Karpas-422 (cell line): ENCODE measurements around the gene SERPINE2. TPM values are rescaled to one million over a fixed set of nuclear protein-coding genes. Genes with fewer than 3 reads are reported as not detected.
"Not testable (repeated sequence)": the region's sequence is repeated elsewhere in the genome, so short reads cannot be mapped to it uniquely, and the experiment has no call there.

ENCODE experiments used
- DNase-seq: peaks from one replicate; pipeline ENCODE4 v3.0.0-alpha.2; 2015
- H2AFZ ChIP-seq: fragments of 200-600 bp; sonication (generic); 2 replicates; pipeline ENCODE4 v1.6.1; 2014; ENCODE audit warnings: antibody characterized with exemption, low read length, mixed read lengths
- H3K27ac ChIP-seq: fragments of 200-600 bp; sonication (generic); 2 replicates; pipeline ENCODE4 v1.5.1; 2014; ENCODE audit warnings: mild to moderate bottlenecking, low read length, moderate library complexity
- H3K27me3 ChIP-seq: fragments of 200-600 bp; sonication (generic); 2 replicates; pipeline ENCODE4 v1.6.1; 2014; ENCODE audit warnings: low read length, mixed read lengths
- H3K36me3 ChIP-seq: fragments of 200-600 bp; sonication (generic); 2 replicates; pipeline ENCODE4 v1.6.1; 2014; ENCODE audit warnings: low read length, mixed read lengths; ENCODE audit not compliant: insufficient read depth
- H3K4me1 ChIP-seq: fragments of 200-600 bp; sonication (generic); 2 replicates; pipeline ENCODE4 v1.6.1; 2014; ENCODE audit warnings: mild to moderate bottlenecking, low read length, mixed read lengths
- H3K4me2 ChIP-seq: fragments of 200-600 bp; sonication (generic); 2 replicates; pipeline ENCODE4 v1.6.1; 2014; ENCODE audit warnings: low read length, low read depth, mild to moderate bottlenecking; ENCODE audit not compliant: poor library complexity, severe bottlenecking
- H3K4me3 ChIP-seq: fragments of 200-600 bp; sonication (generic); 2 replicates; pipeline ENCODE4 v1.5.1; 2014; ENCODE audit warnings: mild to moderate bottlenecking, antibody characterized with exemption, low read length, mixed read lengths
- H3K79me2 ChIP-seq: fragments of 200-600 bp; sonication (generic); 2 replicates; pipeline ENCODE4 v1.6.1; 2014; ENCODE audit warnings: mild to moderate bottlenecking, low read length, mixed read lengths
- H3K9ac ChIP-seq: fragments of 200-600 bp; sonication (generic); 2 replicates; pipeline ENCODE4 v1.6.0; 2014; ENCODE audit warnings: low read length
- H3K9me2 ChIP-seq: fragments of 200-600 bp; sonication (generic), shearing (Covaris generic); replicated peaks from 2 replicates; pipeline ENCODE4 v1.6.0; 2014; ENCODE audit warnings: mild to moderate bottlenecking, low read length, moderate library complexity; ENCODE audit not compliant: insufficient read depth
- H3K9me3 ChIP-seq: fragments of 300-700, 200-600 bp; sonication (generic); 2 replicates; pipeline ENCODE4 v1.6.1; 2014; ENCODE audit warnings: low read length, mixed read lengths
- H4K20me1 ChIP-seq: fragments of 200-600 bp; sonication (generic); 2 replicates; pipeline ENCODE4 v1.6.1; 2014; ENCODE audit warnings: mild to moderate bottlenecking, antibody characterized with exemption, low read length, low read depth; ENCODE audit not compliant: insufficient read depth
- total RNA-seq: library from RNA; depleted of rRNA; stranded (reverse); fragments of >200 nt; shearing (Covaris generic); gene quantifications from 2 replicates; pipeline ENCODE4 v1.2.3, GENCODE V29; 2014; ENCODE audit warnings: low replicate concordance

Gene SERPINE2
- total RNA-seq, 1 experiment from 2014 or later: 14.5 TPM

DNA sequence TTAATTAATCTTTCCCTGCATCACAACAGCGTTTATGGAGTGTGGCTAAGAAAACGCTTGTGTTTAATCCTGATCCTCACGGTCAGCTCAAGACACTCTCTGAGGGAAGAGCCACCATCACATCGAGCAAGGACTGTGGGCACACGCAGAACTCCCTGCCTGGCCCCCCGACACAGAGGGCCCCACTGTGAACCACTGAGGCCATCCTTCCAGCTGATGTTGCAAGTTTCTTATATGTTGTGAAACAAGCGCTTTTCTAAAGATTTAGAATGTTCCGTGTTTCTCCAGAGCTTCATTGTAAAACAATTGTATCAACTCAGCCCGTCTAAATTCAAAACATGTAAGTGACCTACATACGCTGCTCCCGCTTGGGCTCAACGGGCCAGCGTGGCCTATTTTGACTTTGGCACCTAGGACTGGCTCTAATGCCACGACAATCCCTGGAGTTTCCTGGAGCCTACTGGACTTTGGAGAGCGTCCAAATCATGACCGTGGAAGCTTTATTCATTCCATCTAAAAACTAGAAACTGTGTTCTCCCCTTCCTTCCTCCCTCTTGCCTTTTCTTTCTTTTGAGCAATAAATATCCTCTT, 34.9 kb downstream of the SERPINE2 start:
- no peak for DNase-seq
- Histone ChIP-seq H3K4me3 (no peak overlapping the region), H3K79me2 (no peaks in the 10 kb centered on the region), H4K20me1 (no peaks in the 10 kb centered on the region), H3K9me3 (no peaks in the 10 kb centered on the region), H3K9me2 (no peaks in the 10 kb centered on the region), H3K27ac (no peak overlapping the region), H3K27me3 (no peaks in the 10 kb centered on the region), H3K4me1 (no peaks in the 10 kb centered on the region), H3K36me3 (no peaks in the 10 kb centered on the region), H2AFZ (no peak overlapping the region), H3K4me2 (no peak overlapping the region), H3K9ac (no peak overlapping the region)

DNA sequence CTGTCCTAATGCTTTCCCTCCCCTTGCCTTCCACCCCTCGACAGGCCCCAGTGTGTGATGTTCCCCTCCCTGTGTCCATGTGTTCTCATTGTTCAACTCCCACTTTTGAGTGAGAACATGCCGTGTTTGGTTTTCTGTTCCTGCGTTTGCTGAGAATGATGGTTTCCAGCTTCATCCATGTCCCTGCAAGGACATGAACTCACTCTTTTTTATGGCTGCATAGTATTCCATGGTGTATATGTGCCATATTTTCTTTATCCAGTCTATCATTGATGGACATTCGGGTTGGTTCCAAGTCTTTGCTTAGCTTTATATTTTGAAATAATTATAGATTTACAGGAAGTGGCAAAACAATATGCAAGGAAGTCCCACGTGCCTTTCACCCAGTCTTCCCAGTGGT, 38.4 kb downstream of the SERPINE2 start:
- not testable (repeated sequence) for H2AFZ ChIP-seq, H3K4me2 ChIP-seq, H3K27ac ChIP-seq, H3K27me3 ChIP-seq, H3K9ac ChIP-seq, H3K4me1 ChIP-seq, H3K9me3 ChIP-seq, H3K79me2 ChIP-seq, H3K9me2 ChIP-seq, H3K4me3 ChIP-seq, DNase-seq, H4K20me1 ChIP-seq, H3K36me3 ChIP-seq

DNA sequence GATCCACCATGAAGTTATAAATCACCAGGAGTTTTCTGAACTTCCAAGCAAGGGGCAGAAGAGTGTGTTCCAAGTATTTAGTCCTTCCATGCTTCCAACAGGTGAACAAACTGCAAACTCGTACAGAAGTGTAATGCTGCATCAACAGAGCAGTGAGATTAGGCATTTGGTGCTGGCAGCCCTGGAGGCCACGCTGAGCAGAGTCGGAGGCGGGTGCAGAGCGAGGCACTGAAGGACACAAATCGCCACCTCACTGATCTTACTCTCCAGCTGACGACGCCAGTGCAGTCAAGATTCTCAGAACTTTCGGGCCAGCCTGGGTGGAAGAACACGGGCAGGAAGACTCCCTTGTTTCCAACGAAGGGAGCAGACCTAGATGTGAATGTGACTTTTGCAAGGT, 39.2 kb downstream of the SERPINE2 start:
- no peak overlapping the region for H3K9ac ChIP-seq
- no peaks in the 10 kb centered on the region for H3K27me3 ChIP-seq
- H3K36me3 ChIP-seq: no peaks in the 10 kb centered on the region
- no peaks in the 10 kb centered on the region for H3K79me2 ChIP-seq
- no peak overlapping the region for H3K4me3 ChIP-seq
- no peak overlapping the region for H3K4me2 ChIP-seq
- H3K27ac ChIP-seq: no peak overlapping the region
- DNase-seq: no peak
- H2AFZ ChIP-seq: no peak overlapping the region
- no peaks in the 10 kb centered on the region for H3K4me1 ChIP-seq
- no peaks in the 10 kb centered on the region for H3K9me2 ChIP-seq
- no peaks in the 10 kb centered on the region for H3K9me3 ChIP-seq
- H4K20me1 ChIP-seq: no peaks in the 10 kb centered on the region

DNA sequence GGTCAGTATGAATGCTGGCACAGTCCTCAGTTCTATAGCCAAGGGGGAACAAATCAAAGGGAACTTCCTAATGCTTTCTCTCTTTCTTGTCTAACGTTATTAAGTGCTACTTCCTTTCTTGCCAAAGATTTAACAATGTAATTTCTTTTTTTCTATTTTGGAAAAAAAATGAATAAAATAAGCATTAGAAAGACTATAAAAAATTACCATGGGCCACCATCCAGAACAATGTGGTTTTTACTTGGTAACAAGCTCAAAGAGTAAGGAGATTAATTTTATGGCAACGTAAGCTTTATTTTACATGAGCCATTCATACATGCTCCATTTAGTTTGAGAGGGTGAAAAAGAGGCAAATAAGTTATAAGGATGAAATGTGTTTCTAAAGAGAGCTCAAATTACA, 40.1 kb downstream of the SERPINE2 start:
- no peak for DNase-seq
- Histone ChIP-seq H3K9ac (no peak overlapping the region), H3K9me2 (no peaks in the 10 kb centered on the region), H3K9me3 (no peaks in the 10 kb centered on the region), H3K79me2 (no peaks in the 10 kb centered on the region), H2AFZ (no peak overlapping the region), H3K27ac (no peak overlapping the region), H3K4me3 (no peak overlapping the region), H3K4me2 (no peak overlapping the region), H4K20me1 (no peaks in the 10 kb centered on the region), H3K27me3 (no peaks in the 10 kb centered on the region), H3K4me1 (no peaks in the 10 kb centered on the region), H3K36me3 (no peaks in the 10 kb centered on the region)

- no peak overlapping the region for H3K4me2 ChIP-seq
- H3K36me3 ChIP-seq: no peaks in the 10 kb centered on the region
- H3K9me3 ChIP-seq: no peaks in the 10 kb centered on the region
- no peak overlapping the region for H3K9ac ChIP-seq
- H2AFZ ChIP-seq: no peak overlapping the region
- no peaks in the 10 kb centered on the region for H3K4me1 ChIP-seq
- H3K9me2 ChIP-seq: no peaks in the 10 kb centered on the region
- no peaks in the 10 kb centered on the region for H4K20me1 ChIP-seq
- H3K4me3 ChIP-seq: no peak overlapping the region
- no peak for DNase-seq
- H3K27me3 ChIP-seq: no peaks in the 10 kb centered on the region
- H3K79me2 ChIP-seq: no peaks in the 10 kb centered on the region
- no peak overlapping the region for H3K27ac ChIP-seq
These were observed 41.1 kb downstream of the SERPINE2 start for GRCh38 chr2:223997938-223998337.

DNA sequence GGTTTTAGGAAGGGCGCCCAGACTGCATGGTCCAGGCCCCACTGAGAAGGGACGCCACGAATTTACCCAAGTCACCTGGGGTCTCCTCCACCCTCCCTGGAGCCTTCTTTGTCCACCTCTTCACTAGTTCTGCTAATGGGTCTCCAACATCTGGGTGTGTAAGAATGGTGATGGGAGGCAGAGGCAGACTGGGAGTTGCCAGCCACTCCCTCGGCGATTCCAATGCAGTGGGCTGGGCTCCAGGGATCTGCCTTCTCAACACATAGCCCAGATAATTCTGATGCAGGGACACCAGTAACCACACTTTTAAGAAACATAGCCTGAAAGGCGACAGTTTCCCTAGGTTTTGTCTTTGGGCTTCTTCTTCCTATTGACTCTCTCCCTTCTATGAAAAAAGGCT, 42.7 kb downstream of the SERPINE2 start:
- H2AFZ ChIP-seq: no peak overlapping the region
- no peaks in the 10 kb centered on the region for H3K36me3 ChIP-seq
- no peak overlapping the region for H3K4me3 ChIP-seq
- H3K9me3 ChIP-seq: no peaks in the 10 kb centered on the region
- H3K27me3 ChIP-seq: no peaks in the 10 kb centered on the region
- DNase-seq: no peak
- H3K9me2 ChIP-seq: no peaks in the 10 kb centered on the region
- H3K79me2 ChIP-seq: no peaks in the 10 kb centered on the region
- no peak overlapping the region for H3K9ac ChIP-seq
- no peak overlapping the region for H3K27ac ChIP-seq
- H3K4me1 ChIP-seq: no peaks in the 10 kb centered on the region
- no peaks in the 10 kb centered on the region for H4K20me1 ChIP-seq
- H3K4me2 ChIP-seq: no peak overlapping the region

DNA sequence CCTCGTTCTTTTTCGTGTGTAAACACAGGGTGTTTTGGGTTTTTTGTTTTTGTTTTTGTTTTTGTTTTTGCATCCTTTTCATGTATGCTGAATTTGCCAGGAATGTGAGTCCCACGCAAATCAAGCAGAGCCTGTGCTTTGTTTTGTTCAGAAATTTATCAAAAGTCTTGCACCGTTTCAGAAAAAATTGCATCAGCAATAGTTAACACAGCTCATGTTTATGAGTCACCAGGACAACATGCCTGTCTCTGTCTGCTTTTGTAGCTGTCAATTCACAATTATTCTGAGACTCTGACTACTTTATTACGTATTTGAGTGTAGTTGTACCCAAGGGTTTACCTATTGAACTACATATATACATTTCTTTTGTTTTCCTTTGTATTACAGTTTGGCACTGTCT, 43.5 kb downstream of the SERPINE2 start:
- Histone ChIP-seq H3K9me2 (no peaks in the 10 kb centered on the region), H3K9me3 (no peaks in the 10 kb centered on the region)

GRCh38 chr2:223994562-223995162, 44.4 kb downstream of the SERPINE2 start:
- no peak overlapping the region for H3K9ac ChIP-seq
- H2AFZ ChIP-seq: no peak overlapping the region
- H3K27me3 ChIP-seq: no peaks in the 10 kb centered on the region
- H3K9me2 ChIP-seq: no peaks in the 10 kb centered on the region
- DNase-seq: no peak
- no peaks in the 10 kb centered on the region for H3K9me3 ChIP-seq
- no peak overlapping the region for H3K4me3 ChIP-seq
- H3K36me3 ChIP-seq: no peaks in the 10 kb centered on the region
- H4K20me1 ChIP-seq: no peaks in the 10 kb centered on the region
- no peaks in the 10 kb centered on the region for H3K79me2 ChIP-seq
- H3K4me1 ChIP-seq: no peaks in the 10 kb centered on the region
- no peak overlapping the region for H3K4me2 ChIP-seq
- H3K27ac ChIP-seq: no peak overlapping the region

More for the DNA sequence above, 43.5 kb downstream of the SERPINE2 start:
- no peak overlapping the region for H3K27ac ChIP-seq
- no peak overlapping the region for H3K4me3 ChIP-seq
- no peak for DNase-seq
- H3K9ac ChIP-seq: no peak overlapping the region
- no peaks in the 10 kb centered on the region for H4K20me1 ChIP-seq
- no peaks in the 10 kb centered on the region for H3K36me3 ChIP-seq
- no peaks in the 10 kb centered on the region for H3K4me1 ChIP-seq
- no peaks in the 10 kb centered on the region for H3K79me2 ChIP-seq
- H2AFZ ChIP-seq: no peak overlapping the region
- no peaks in the 10 kb centered on the region for H3K27me3 ChIP-seq
- no peak overlapping the region for H3K4me2 ChIP-seq
